ENCODE data around the gene P4HB. TPM values are rescaled to one million over a fixed set of nuclear protein-coding genes. Genes with fewer than 3 reads are reported as not detected.

P4HB gene
- total and polyA plus RNA-seq, 2 donors (not counting 1 experiment from before 2014, with no cell fraction given) = 109 to 1,034 TPM

DNA sequence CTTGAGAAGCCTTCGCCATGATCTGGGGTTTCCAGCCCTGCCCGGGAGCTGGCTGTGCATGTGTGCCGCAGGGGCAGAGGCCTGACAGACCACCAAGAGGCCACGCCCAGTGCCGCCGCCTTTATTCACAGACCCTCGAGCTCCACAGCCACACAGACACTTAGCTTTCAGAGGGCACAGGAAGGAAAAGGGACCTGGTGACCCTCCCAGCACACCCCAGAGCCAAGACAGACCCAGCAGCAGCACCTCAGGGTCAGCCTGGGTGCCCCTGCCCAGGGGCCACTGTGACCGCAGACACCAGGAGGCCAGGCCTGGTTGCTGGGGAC, 38.1 kb downstream of the P4HB start:
- peaks cover 4% of the 10 kb centered on the region for H3K36me3 ChIP-seq (ENCODE audit: control insufficient read depth, insufficient read depth, low read length)
- TF ChIP-seq, protein P1, sequence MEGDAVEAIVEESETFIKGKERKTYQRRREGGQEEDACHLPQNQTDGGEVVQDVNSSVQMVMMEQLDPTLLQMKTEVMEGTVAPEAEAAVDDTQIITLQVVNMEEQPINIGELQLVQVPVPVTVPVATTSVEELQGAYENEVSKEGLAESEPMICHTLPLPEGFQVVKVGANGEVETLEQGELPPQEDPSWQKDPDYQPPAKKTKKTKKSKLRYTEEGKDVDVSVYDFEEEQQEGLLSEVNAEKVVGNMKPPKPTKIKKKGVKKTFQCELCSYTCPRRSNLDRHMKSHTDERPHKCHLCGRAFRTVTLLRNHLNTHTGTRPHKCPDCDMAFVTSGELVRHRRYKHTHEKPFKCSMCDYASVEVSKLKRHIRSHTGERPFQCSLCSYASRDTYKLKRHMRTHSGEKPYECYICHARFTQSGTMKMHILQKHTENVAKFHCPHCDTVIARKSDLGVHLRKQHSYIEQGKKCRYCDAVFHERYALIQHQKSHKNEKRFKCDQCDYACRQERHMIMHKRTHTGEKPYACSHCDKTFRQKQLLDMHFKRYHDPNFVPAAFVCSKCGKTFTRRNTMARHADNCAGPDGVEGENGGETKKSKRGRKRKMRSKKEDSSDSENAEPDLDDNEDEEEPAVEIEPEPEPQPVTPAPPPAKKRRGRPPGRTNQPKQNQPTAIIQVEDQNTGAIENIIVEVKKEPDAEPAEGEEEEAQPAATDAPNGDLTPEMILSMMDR (conservative IDR thresholded peaks at IDR 0.05 in 1 of 2, IDR thresholded peaks at IDR 0.05 in 1 of 2; ENCODE audit: low read depth in 1 of 2, low read length in 2 of 2) = no peak
- TF ChIP-seq EZH2 (IDR thresholded peaks at IDR 0.05; ENCODE audit: low read length, missing control alignments) = no peak
- no peak overlapping the region for H2AFZ ChIP-seq (ENCODE audit: low read length)
- H3K79me2 ChIP-seq (ENCODE audit: control insufficient read depth, insufficient read depth, low read length) = no peaks in the 10 kb centered on the region
- H3K27me3 ChIP-seq (ENCODE audit: control insufficient read depth, insufficient read depth, low read length) = peaks cover 4% of the 10 kb centered on the region
- no peaks in the 10 kb centered on the region for H4K20me1 ChIP-seq (ENCODE audit: control insufficient read depth, extremely low read depth, insufficient read depth, low read length)
- no peak overlapping the region for H3K27ac ChIP-seq (ENCODE audit: insufficient read depth, low read length)
- no peaks in the 10 kb centered on the region for H3K9me3 ChIP-seq (ENCODE audit: control insufficient read depth, insufficient read depth, low read depth, low read length)
- H3K9ac ChIP-seq (ENCODE audit: insufficient read depth, low read length) = no peak overlapping the region
- no peak for DNase-seq (ENCODE audit: low read depth in 2 of 2)
- H3K4me3 ChIP-seq (replicated peaks in 1 of 4; ENCODE audit: control extremely low read depth in 1 of 4, insufficient read depth in 1 of 4, low read depth in 3 of 4, low read length in 4 of 4) = no peak overlapping the region
- H3K4me2 ChIP-seq (ENCODE audit: extremely low read depth, insufficient read depth, low read length) = no peak overlapping the region
- H3K4me1 ChIP-seq (ENCODE audit: control insufficient read depth, extremely low read depth, insufficient read depth, low read length) = peaks cover 4% of the 10 kb centered on the region

DNA sequence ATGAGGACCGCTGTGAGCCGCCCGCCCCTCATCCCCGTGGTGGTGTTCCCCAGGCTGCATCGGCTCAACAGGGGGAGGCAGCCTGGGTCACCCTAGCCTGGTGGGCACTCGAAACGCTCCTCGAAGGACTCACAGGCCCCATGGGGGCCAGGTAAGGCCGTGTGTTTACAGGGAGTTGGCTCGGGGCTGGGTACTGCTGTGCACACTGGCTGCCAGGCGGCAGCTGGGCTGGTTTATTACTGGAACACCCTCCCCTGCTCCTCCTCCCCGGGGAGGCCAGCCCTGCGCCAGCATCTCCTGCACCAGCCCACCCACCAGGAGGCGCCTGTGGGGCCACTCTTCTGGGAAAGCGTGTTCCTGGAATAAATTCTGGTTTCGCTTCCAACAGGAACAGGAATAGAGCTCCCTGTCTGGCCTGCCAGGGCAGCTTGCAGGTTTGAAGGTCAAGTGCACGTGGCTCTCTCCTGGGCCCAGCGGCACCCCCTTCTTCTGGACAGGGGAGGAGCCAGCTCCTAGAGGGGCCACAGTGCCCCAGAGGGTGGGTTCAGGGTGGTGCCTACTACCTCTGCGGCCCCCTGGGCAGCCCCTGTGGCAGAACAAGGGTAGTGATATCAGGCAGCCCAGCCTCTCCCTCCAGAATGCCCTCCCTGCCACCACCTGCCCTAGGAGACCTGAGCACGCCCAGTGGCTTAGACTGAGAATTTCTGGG, 38.6 kb downstream of the P4HB start:
- H3K9me3 ChIP-seq (ENCODE audit: control insufficient read depth, insufficient read depth, low read depth, low read length) = no peaks in the 10 kb centered on the region
- no peak overlapping the region for H3K27ac ChIP-seq (ENCODE audit: insufficient read depth, low read length)
- no peak overlapping the region for H3K4me3 ChIP-seq (replicated peaks in 1 of 4; ENCODE audit: control extremely low read depth in 1 of 4, insufficient read depth in 1 of 4, low read depth in 3 of 4, low read length in 4 of 4)
- H3K27me3 ChIP-seq (ENCODE audit: control insufficient read depth, insufficient read depth, low read length) = peaks cover 4% of the 10 kb centered on the region
- H3K4me2 ChIP-seq (ENCODE audit: extremely low read depth, insufficient read depth, low read length) = no peak overlapping the region
- no peaks in the 10 kb centered on the region for H3K79me2 ChIP-seq (ENCODE audit: control insufficient read depth, insufficient read depth, low read length)
- DNase-seq (ENCODE audit: low read depth in 2 of 2) = peak; percentile 14 to 65
- H3K4me1 ChIP-seq (ENCODE audit: control insufficient read depth, extremely low read depth, insufficient read depth, low read length) = peaks cover 4% of the 10 kb centered on the region
- H3K9ac ChIP-seq (ENCODE audit: insufficient read depth, low read length) = no peak overlapping the region
- no peak overlapping the region for H2AFZ ChIP-seq (ENCODE audit: low read length)
- H3K36me3 ChIP-seq (ENCODE audit: control insufficient read depth, insufficient read depth, low read length) = peaks cover 4% of the 10 kb centered on the region
- no peaks in the 10 kb centered on the region for H4K20me1 ChIP-seq (ENCODE audit: control insufficient read depth, extremely low read depth, insufficient read depth, low read length)
- TF ChIP-seq EZH2 (IDR thresholded peaks at IDR 0.05; ENCODE audit: low read length, missing control alignments) = no peak
- TF ChIP-seq, protein P1 (conservative IDR thresholded peaks at IDR 0.05 in 1 of 2, IDR thresholded peaks at IDR 0.05 in 1 of 2; ENCODE audit: low read depth in 1 of 2, low read length in 2 of 2) = peak; percentile 54 to 61

DNA sequence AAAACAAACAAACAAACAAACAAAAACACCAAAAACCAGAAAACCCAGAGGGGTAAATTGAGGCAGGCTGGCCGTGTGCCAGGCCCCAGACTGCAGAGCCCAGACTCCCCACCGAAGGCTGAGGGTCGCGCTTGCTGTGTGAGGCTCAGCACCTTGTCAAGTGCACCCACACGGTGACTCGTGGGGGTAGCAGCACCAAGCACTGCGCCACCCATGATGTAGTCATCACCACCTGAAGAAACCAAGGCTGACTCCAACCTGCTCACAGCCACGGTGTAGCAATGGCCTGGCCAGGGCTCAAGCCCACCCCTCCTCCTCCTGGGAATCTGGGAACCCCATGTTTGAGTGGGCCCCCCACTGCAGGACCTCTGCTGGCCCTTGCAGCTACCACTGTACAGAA, 39.2 kb downstream of the P4HB start:
- Histone ChIP-seq H3K4me2 (ENCODE audit: extremely low read depth, insufficient read depth, low read length) (no peak overlapping the region), H3K9ac (ENCODE audit: insufficient read depth, low read length) (no peak overlapping the region), H3K27ac (ENCODE audit: insufficient read depth, low read length) (no peak overlapping the region), H3K27me3 (ENCODE audit: control insufficient read depth, insufficient read depth, low read length) (peaks cover 4% of the 10 kb centered on the region), H4K20me1 (ENCODE audit: control insufficient read depth, extremely low read depth, insufficient read depth, low read length) (no peaks in the 10 kb centered on the region), H3K36me3 (ENCODE audit: control insufficient read depth, insufficient read depth, low read length) (peaks cover 4% of the 10 kb centered on the region), H3K4me1 (ENCODE audit: control insufficient read depth, extremely low read depth, insufficient read depth, low read length) (peaks cover 4% of the 10 kb centered on the region), H2AFZ (ENCODE audit: low read length) (no peak overlapping the region), H3K79me2 (ENCODE audit: control insufficient read depth, insufficient read depth, low read length) (no peaks in the 10 kb centered on the region), H3K4me3 (replicated peaks in 1 of 4; ENCODE audit: control extremely low read depth in 1 of 4, insufficient read depth in 1 of 4, low read depth in 3 of 4, low read length in 4 of 4) (no peak overlapping the region), H3K9me3 (ENCODE audit: control insufficient read depth, insufficient read depth, low read depth, low read length) (no peaks in the 10 kb centered on the region)
- no peak for DNase-seq (ENCODE audit: low read depth in 2 of 2)
- no peak for TF ChIP-seq EZH2 (IDR thresholded peaks at IDR 0.05; ENCODE audit: low read length, missing control alignments)
- TF ChIP-seq, protein P1 (conservative IDR thresholded peaks at IDR 0.05 in 1 of 2, IDR thresholded peaks at IDR 0.05 in 1 of 2; ENCODE audit: low read depth in 1 of 2, low read length in 2 of 2) = no peak
